Central memory CD8-positive, alpha-beta T cell (primary cell): ENCODE measurements around the gene LRRK1.

Source experiments
- ATAC-seq: fragments of 150-1000 bp; cut with Tn5 transposase; replicated peaks from 2 replicates; pipeline ENCODE4 v1.10.0; 2022; ENCODE audit warnings: mild to moderate bottlenecking, moderate FRiP score, moderate number of reproducible peaks; ENCODE audit not compliant: poor library complexity, severe bottlenecking; ENCODE audit errors: extremely low read depth
- DNase-seq, 2 donors: peaks; one replicate each; pipeline ENCODE4 v3.0.0; 2021; ENCODE audit warnings: low spot score in 2 of 2
- H3K27ac Mint-ChIP-seq: one replicate; pipeline ENCODE4 v1.8.0; 2022; ENCODE audit warnings: low read depth, mild to moderate bottlenecking, moderate library complexity, mixed read lengths
- H3K27me3 Mint-ChIP-seq: one replicate; pipeline ENCODE4 v1.8.0; 2022; ENCODE audit warnings: mixed read lengths
- H3K36me3 Mint-ChIP-seq: one replicate; pipeline ENCODE4 v1.8.0; 2022; ENCODE audit warnings: mild to moderate bottlenecking, moderate library complexity, mixed read lengths; ENCODE audit not compliant: insufficient read depth
- H3K4me1 Mint-ChIP-seq: one replicate; pipeline ENCODE4 v1.8.0; 2022; ENCODE audit warnings: mixed read lengths
- H3K4me3 Mint-ChIP-seq: one replicate; pipeline ENCODE4 v1.8.0; 2022; ENCODE audit warnings: mild to moderate bottlenecking, moderate library complexity, mixed read lengths
- H3K9me3 Mint-ChIP-seq: one replicate; pipeline ENCODE4 v1.8.0; 2022; ENCODE audit warnings: mixed read lengths

The LRRK1 gene

GRCh38 chr15:100923902-100924301 lies 4.7 kb downstream of the LRRK1 start:
- Mint-ChIP-seq H3K27me3 (peaks cover 55% of the 10 kb centered on the region), H3K4me1 (peaks cover 10% of the 10 kb centered on the region), H3K4me3 (no peak overlapping the region), H3K36me3 (peaks cover 1% of the 10 kb centered on the region), H3K27ac (no peak overlapping the region), H3K9me3 (no peaks in the 10 kb centered on the region)
- DNase-seq (no peak), ATAC-seq (no peak)

DNA sequence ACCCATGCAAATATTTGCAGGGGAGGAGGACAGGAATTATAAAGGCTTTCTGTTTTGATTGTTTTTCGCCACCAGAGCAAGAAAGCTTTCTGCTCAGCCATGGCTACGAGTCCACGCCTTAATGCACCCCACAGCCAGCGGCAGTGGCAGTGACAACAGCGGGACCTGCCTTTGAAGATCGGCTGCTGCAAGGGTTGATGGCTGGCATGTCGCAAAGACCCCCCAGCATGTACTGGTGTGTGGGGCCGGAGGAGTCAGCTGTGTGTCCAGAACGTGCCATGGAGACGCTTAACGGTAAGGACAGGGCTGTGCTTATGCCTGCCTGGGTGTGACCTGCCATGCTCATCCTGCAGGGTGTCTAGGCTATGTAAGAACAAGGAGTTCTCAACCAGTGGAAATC lies 5.3 kb downstream of the LRRK1 start:
- Mint-ChIP-seq H3K4me3 (no peak overlapping the region), H3K9me3 (no peaks in the 10 kb centered on the region), H3K27me3 (peaks cover 60% of the 10 kb centered on the region), H3K27ac (no peak overlapping the region), H3K4me1 (peaks cover 10% of the 10 kb centered on the region), H3K36me3 (peaks cover 1% of the 10 kb centered on the region)
- no peak for DNase-seq
- ATAC-seq, result no peak

- Mint-ChIP-seq H3K4me1 (peaks cover 10% of the 10 kb centered on the region), H3K27me3 (peaks cover 56% of the 10 kb centered on the region), H3K4me3 (no peak overlapping the region), H3K27ac (no peak overlapping the region), H3K36me3 (peaks cover 1% of the 10 kb centered on the region), H3K9me3 (no peaks in the 10 kb centered on the region)
- ATAC-seq (no peak), DNase-seq (no peak)
These were observed 6.3 kb downstream of the LRRK1 start for GRCh38 chr15:100925480-100925879.

GRCh38 chr15:100926258-100926657 lies 7.1 kb downstream of the LRRK1 start:
- Mint-ChIP-seq H3K27me3 (peaks cover 53% of the 10 kb centered on the region), H3K36me3 (peaks cover 1% of the 10 kb centered on the region), H3K4me3 (no peak overlapping the region), H3K9me3 (no peaks in the 10 kb centered on the region), H3K27ac (no peak overlapping the region), H3K4me1 (peaks cover 10% of the 10 kb centered on the region)
- DNase-seq (no peak), ATAC-seq (no peak)

GRCh38 chr15:100926971-100927756 lies 8.0 kb downstream of the LRRK1 start:
- Mint-ChIP-seq H3K36me3 (peaks cover 3% of the 10 kb centered on the region), H3K4me1 (peaks cover 7% of the 10 kb centered on the region), H3K27me3 (peaks cover 53% of the 10 kb centered on the region), H3K27ac (no peak overlapping the region), H3K4me3 (no peak overlapping the region), H3K9me3 (no peaks in the 10 kb centered on the region)
- ATAC-seq, result no peak
- DNase-seq, result no peak

- H3K4me1 Mint-ChIP-seq, result peaks cover 7% of the 10 kb centered on the region
- no peak overlapping the region for H3K4me3 Mint-ChIP-seq
- no peaks in the 10 kb centered on the region for H3K9me3 Mint-ChIP-seq
- H3K36me3 Mint-ChIP-seq, result peaks cover 3% of the 10 kb centered on the region
- DNase-seq, result no peak
- no peak for ATAC-seq
- H3K27me3 Mint-ChIP-seq, result peaks cover 53% of the 10 kb centered on the region
- H3K27ac Mint-ChIP-seq, result no peak overlapping the region
These were observed 9.6 kb downstream of the LRRK1 start for GRCh38 chr15:100928632-100929280.

GRCh38 chr15:100929641-100930042 lies 10.5 kb downstream of the LRRK1 start:
- no peak overlapping the region for H3K4me3 Mint-ChIP-seq
- H3K36me3 Mint-ChIP-seq, result peaks cover 3% of the 10 kb centered on the region
- no peak for ATAC-seq
- H3K4me1 Mint-ChIP-seq, result peaks cover 7% of the 10 kb centered on the region
- H3K27me3 Mint-ChIP-seq, result peaks cover 46% of the 10 kb centered on the region
- DNase-seq, result no peak
- no peak overlapping the region for H3K27ac Mint-ChIP-seq
- no peaks in the 10 kb centered on the region for H3K9me3 Mint-ChIP-seq

DNA sequence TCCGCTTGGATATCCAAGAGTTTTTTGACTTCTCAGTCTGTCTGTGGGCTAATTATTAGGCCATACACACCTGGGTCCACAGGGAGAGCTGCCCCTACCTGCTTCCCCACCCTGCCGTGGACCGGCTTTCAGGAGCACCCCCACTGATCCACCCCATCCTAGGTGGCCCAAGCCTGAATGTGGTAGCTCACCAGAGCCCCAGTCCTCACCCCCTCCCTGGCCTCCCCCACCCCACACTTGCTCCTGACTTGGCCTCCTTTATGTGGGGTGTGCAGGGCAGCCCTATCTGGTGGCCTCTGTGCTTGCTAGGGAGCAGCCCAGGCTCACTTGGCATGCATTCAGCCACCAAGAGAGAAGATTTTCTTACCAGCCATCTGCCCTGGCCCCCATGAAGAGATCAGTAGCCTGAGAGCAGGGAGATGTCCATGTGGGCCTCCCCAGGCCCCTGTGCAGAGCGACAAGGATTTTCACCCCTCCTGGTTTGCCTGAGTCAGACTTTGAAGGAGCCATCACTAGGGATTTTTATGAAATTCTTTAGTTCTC lies 11.2 kb downstream of the LRRK1 start:
- Mint-ChIP-seq H3K27ac (no peak overlapping the region), H3K9me3 (no peaks in the 10 kb centered on the region), H3K27me3 (peaks cover 46% of the 10 kb centered on the region), H3K36me3 (peaks cover 3% of the 10 kb centered on the region), H3K4me3 (no peak overlapping the region), H3K4me1 (peaks cover 7% of the 10 kb centered on the region)
- ATAC-seq, result no peak
- DNase-seq, result no peak

GRCh38 chr15:100931143-100931890 lies 12.2 kb downstream of the LRRK1 start:
- Mint-ChIP-seq H3K4me1 (peaks cover 7% of the 10 kb centered on the region), H3K9me3 (no peaks in the 10 kb centered on the region), H3K27me3 (peaks cover 46% of the 10 kb centered on the region), H3K4me3 (no peak overlapping the region), H3K36me3 (peaks cover 3% of the 10 kb centered on the region), H3K27ac (no peak overlapping the region)
- no peak for ATAC-seq
- DNase-seq, result no peak

DNA sequence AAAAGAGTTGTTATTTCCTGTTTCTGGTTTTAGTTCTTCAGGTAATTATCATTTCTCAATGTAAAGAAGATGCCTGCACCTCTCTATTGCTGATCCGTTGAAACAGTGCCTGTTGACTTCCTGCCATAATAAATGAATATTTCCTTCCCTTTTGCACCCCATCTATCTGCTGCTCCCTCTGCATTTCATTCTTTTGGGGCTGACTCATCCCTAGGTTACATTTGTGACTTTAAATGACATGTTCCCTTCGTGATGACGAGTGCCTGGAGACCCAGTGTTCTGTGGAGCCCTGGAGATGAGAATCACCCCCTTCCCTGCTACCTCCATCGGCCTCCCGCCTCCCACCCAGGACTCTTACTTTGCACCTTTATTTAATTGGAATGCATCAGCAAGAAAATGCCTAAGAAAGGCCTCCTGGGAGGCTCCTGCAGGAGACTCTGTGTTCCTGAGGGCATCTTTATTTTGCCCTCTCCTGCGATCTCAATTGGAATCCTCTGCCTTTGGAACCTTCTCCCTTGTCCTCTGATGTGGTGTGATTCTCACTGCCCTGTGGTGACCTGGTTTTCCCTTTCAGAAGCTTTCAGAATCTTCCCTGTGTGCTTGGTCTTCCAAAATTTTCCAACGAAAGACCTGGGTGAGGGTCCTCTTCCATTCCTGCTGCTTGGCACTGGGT lies 13.7 kb downstream of the LRRK1 start:
- H3K9me3 Mint-ChIP-seq, result no peaks in the 10 kb centered on the region
- DNase-seq, result no peak
- no peak for ATAC-seq
- no peak overlapping the region for H3K27ac Mint-ChIP-seq
- no peak overlapping the region for H3K4me3 Mint-ChIP-seq
- peaks cover 3% of the 10 kb centered on the region for H3K36me3 Mint-ChIP-seq
- peaks cover 46% of the 10 kb centered on the region for H3K27me3 Mint-ChIP-seq
- H3K4me1 Mint-ChIP-seq, result peaks cover 7% of the 10 kb centered on the region

DNA sequence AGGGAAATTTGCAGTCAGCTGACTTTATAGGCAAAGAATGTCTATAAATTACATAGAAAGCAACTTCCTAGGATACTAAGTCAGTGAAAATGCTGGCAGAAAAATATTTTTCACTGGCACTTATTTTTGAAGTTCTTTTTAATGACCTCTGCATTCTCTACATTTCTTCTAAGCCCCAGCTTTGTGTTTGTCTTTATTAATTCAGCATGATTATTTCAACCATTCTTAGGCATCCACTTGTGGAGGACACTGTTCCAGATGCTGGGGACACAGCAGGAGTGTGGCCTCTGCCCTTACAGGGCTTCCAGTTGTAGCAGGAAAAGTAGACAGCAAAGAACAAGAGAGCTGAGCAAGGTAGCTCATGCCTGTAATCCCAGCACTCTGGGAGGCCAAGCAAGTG lies 15.0 kb downstream of the LRRK1 start:
- peaks cover 36% of the 10 kb centered on the region for H3K27me3 Mint-ChIP-seq
- no peaks in the 10 kb centered on the region for H3K9me3 Mint-ChIP-seq
- peaks cover 7% of the 10 kb centered on the region for H3K4me1 Mint-ChIP-seq
- no peak for ATAC-seq
- no peak for DNase-seq
- H3K4me3 Mint-ChIP-seq, result no peak overlapping the region
- peaks cover 1% of the 10 kb centered on the region for H3K36me3 Mint-ChIP-seq
- H3K27ac Mint-ChIP-seq, result no peak overlapping the region

DNA sequence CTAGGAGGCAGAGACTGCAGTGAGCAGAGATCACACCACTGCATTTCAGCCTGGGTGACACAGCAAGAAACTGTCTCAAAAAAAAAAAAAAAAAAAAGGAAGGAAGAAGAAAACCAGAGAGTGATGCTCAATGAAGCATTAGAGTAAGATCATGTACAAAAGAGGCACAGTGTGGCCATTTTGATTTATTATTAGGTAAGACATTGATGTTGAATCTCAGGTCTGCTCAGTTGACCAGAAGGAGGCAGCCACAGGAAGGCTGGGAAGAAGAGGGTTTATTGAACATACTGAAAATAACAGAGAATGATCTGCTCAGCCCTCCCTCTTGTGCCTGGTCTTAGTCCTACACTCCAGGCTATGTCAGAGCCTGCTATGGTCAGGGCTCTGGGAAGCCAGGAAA lies 15.6 kb downstream of the LRRK1 start:
- Mint-ChIP-seq H3K27ac (no peak overlapping the region), H3K36me3 (peaks cover 1% of the 10 kb centered on the region), H3K4me1 (peaks cover 7% of the 10 kb centered on the region), H3K4me3 (no peak overlapping the region), H3K9me3 (no peaks in the 10 kb centered on the region), H3K27me3 (peaks cover 31% of the 10 kb centered on the region)
- ATAC-seq (no peak), DNase-seq (no peak)
